M059J (cell line): Measurements from ENCODE around the gene DNAJC7. TPM values are rescaled to one million over a fixed set of nuclear protein-coding genes. Genes with fewer than 3 reads are reported as not detected.
"Not testable (repeated sequence)": the region's sequence is repeated elsewhere in the genome, so short reads cannot be mapped to it uniquely, and the experiment has no call there.

Source experiments
- DNase-seq: peaks from one replicate; pipeline ENCODE4 v3.0.0-alpha.2; 2012; ENCODE audit warnings: low read depth
- total RNA-seq: library from RNA; depleted of rRNA; stranded (reverse); fragments of >200 nt; shearing (Covaris generic); gene quantifications from 2 replicates; pipeline ENCODE4 v1.2.3, GENCODE V29; 2014

Gene DNAJC7
- total RNA-seq, 1 experiment from 2014 or later = 66.6 TPM

GRCh38 chr17:42013740-42014139 is 3.5 kb downstream of the DNAJC7 start:
- DNase-seq = not testable (repeated sequence)

GRCh38 chr17:42012363-42012762 is 4.9 kb downstream of the DNAJC7 start:
- DNase-seq = not testable (repeated sequence)

GRCh38 chr17:42010898-42011516 is 6.2 kb downstream of the DNAJC7 start:
- DNase-seq = peak; percentile 42

- DNase-seq = peak; percentile 40
Measured at GRCh38 chr17:42010266-42010680, 7.0 kb downstream of the DNAJC7 start.

GRCh38 chr17:42009170-42009569 is 8.1 kb downstream of the DNAJC7 start:
- DNase-seq = no peak

GRCh38 chr17:42005166-42005565 is 12.1 kb downstream of the DNAJC7 start:
- DNase-seq = no peak

- DNase-seq = peak; percentile 53
Measured at GRCh38 chr17:42002792-42003301, 14.4 kb downstream of the DNAJC7 start.

GRCh38 chr17:42002175-42002791 is 15.0 kb downstream of the DNAJC7 start:
- DNase-seq = no peak

GRCh38 chr17:42001729-42002128 is 15.5 kb downstream of the DNAJC7 start:
- no peak for DNase-seq

- DNase-seq = no peak
Measured at GRCh38 chr17:42000413-42001133, 16.7 kb downstream of the DNAJC7 start.

- no peak for DNase-seq
Measured at GRCh38 chr17:41998497-41998896, 18.7 kb downstream of the DNAJC7 start.

- DNase-seq = no peak
Measured at GRCh38 chr17:41996855-41997164, 20.4 kb downstream of the DNAJC7 start.

- DNase-seq = no peak
Measured at GRCh38 chr17:41992576-41992975, 24.7 kb downstream of the DNAJC7 start.

GRCh38 chr17:41989702-41990419 is 27.4 kb downstream of the DNAJC7 start:
- no peak for DNase-seq

GRCh38 chr17:41988418-41988817 is 28.8 kb downstream of the DNAJC7 start:
- no peak for DNase-seq

GRCh38 chr17:41987642-41988041 is 29.6 kb downstream of the DNAJC7 start:
- no peak for DNase-seq

- DNase-seq = no peak
Measured at GRCh38 chr17:41986634-41987033, 30.6 kb downstream of the DNAJC7 start.

GRCh38 chr17:41985919-41986318 is 31.3 kb downstream of the DNAJC7 start:
- DNase-seq = no peak

- no peak for DNase-seq
Measured at GRCh38 chr17:41984454-41984853, 32.8 kb downstream of the DNAJC7 start.

- DNase-seq = peak; percentile 50
Measured at GRCh38 chr17:41982026-41982760, 35.0 kb downstream of the DNAJC7 start.

GRCh38 chr17:41977991-41978390 is 39.2 kb downstream of the DNAJC7 start:
- no peak for DNase-seq
